NB4 (cell line): ENCODE measurements around the gene EEIG1.
A peak's percentile ranks its signal among the peaks of the same experiment; 100 is the strongest.

ENCODE experiments used
- DNase-seq: peaks from one replicate; pipeline ENCODE4 v3.0.0; 2010; ENCODE audit warnings: low read depth
- H3K4me3 ChIP-seq: one replicate; pipeline ENCODE4 v1.5.1; 2011; ENCODE audit warnings: mild to moderate bottlenecking, low read depth, low read length, moderate library complexity
- CTCF ChIP-seq: IDR thresholded peaks from one replicate; pipeline ENCODE4 v1.5.1; 2012; ENCODE audit warnings: low read depth, low read length
- MYC ChIP-seq: IDR thresholded peaks from 2 replicates; pipeline ENCODE4 v1.6.1; 2011; ENCODE audit warnings: low read depth, low read length
- POLR2A ChIP-seq: IDR thresholded peaks from 2 replicates; pipeline ENCODE4 v1.6.1; 2011; ENCODE audit warnings: mild to moderate bottlenecking; ENCODE audit not compliant: insufficient read length; ENCODE audit errors: extremely low read depth
- TF ChIP-seq, protein P1 (sequence below): IDR thresholded peaks from 2 replicates; pipeline ENCODE4 v1.6.1; 2011; ENCODE audit warnings: low read depth, low read length

The EEIG1 gene

DNA sequence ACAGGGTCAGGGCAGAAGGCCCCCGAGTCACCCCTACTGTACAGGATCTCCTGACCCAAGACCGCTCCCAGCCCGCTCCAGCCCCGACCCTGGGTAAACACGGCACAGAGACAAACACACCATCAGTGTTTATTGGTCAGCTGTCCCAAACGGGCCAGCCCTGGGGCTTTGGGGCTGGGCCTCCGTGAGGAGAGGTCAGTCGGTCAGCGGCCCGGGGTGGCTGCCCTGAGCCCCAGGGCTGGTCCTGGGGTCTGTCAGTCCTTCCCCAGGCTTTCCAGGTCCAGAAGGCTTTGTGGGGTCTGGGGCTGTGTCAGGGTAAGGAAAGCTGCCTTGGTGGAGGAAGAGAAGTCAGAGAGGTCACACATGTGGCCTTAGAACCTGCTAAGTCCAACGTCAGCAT lies 45.8 kb downstream of the EEIG1 start:
- H3K4me3 ChIP-seq = no peak overlapping the region
- no peak for DNase-seq
- TF ChIP-seq MYC (no peak), CTCF (no peak), POLR2A (no peak)
- TF ChIP-seq, protein P1, sequence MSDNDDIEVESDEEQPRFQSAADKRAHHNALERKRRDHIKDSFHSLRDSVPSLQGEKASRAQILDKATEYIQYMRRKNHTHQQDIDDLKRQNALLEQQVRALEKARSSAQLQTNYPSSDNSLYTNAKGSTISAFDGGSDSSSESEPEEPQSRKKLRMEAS = no peak

DNA sequence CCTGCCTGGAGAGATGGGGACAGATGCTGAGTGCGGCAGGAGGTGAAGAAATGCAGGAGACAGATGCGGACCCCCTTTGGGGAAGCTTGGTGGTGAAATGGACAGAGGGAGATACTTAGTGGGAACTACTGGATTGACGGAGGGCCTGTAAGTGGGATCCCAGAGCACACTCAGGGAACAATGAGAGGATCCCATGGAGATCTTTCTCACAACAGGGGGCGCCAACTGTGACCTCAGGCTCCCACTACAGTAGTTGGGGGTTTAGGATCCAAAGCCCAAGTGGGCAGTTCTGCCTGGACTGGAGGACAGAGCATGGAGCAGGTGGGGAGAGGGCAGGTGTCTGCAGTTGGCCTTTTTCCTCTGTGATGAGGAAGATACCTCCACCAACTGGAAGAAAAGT lies 46.5 kb downstream of the EEIG1 start:
- no peak for TF ChIP-seq MYC
- TF ChIP-seq POLR2A = no peak
- TF ChIP-seq, protein P1 = no peak
- TF ChIP-seq CTCF = no peak
- no peak overlapping the region for H3K4me3 ChIP-seq

GRCh38 chr9:127931092-127931881 lies 49.5 kb downstream of the EEIG1 start:
- no peak for TF ChIP-seq CTCF
- no peak for TF ChIP-seq POLR2A
- no peak for TF ChIP-seq MYC
- TF ChIP-seq, protein P1 = no peak
- no peak overlapping the region for H3K4me3 ChIP-seq
- peak; percentile 50 for DNase-seq

More for the DNA sequence above, 46.5 kb downstream of the EEIG1 start:
- no peak for DNase-seq
